Neural progenitor cell (in vitro differentiated cells): Measurements from ENCODE around the gene PLOD1. TPM values are rescaled to one million over a fixed set of nuclear protein-coding genes. Genes with fewer than 3 reads are reported as not detected.

Source experiments
- DNase-seq: peaks from one replicate; pipeline ENCODE4 v3.0.0-alpha.2; 2016; ENCODE audit warnings: low spot score
- H2AFZ ChIP-seq: fragments of 200-600 bp; sonication (generic); replicated peaks from 2 replicates; pipeline ENCODE4 v1.6.1; 2016; ENCODE audit warnings: antibody characterized with exemption
- H3F3A ChIP-seq: fragments of 200-600 bp; sonication (generic); 2 replicates; pipeline ENCODE4 v1.6.1; 2016; ENCODE audit warnings: antibody characterized with exemption, low read depth
- H3K27ac ChIP-seq: fragments of 200-600 bp; sonication (generic); 2 replicates; pipeline ENCODE4 v1.5.1; 2016; ENCODE audit warnings: mild to moderate bottlenecking
- H3K27me3 ChIP-seq: fragments of 200-600 bp; sonication (generic); 2 replicates; pipeline ENCODE4 v1.6.1; 2016; ENCODE audit warnings: mild to moderate bottlenecking, moderate library complexity
- H3K36me3 ChIP-seq: fragments of 200-600 bp; sonication (generic); 2 replicates; pipeline ENCODE4 v1.5.1; 2016
- H3K4me1 ChIP-seq: fragments of 200-600 bp; sonication (generic); 2 replicates; pipeline ENCODE4 v1.6.1; 2016; ENCODE audit warnings: mixed run types
- H3K4me2 ChIP-seq: fragments of 200-600 bp; sonication (generic); 2 replicates; pipeline ENCODE4 v1.6.1; 2016
- H3K4me3 ChIP-seq: fragments of 200-600 bp; sonication (generic); 2 replicates; pipeline ENCODE4 v1.5.1; 2016
- H3K79me2 ChIP-seq: fragments of 200-600 bp; sonication (generic); 2 replicates; pipeline ENCODE4 v1.6.1; 2016; ENCODE audit warnings: low read depth
- H3K9ac ChIP-seq: fragments of 200-600 bp; sonication (generic); 2 replicates; pipeline ENCODE4 v1.6.1; 2016
- H3K9me3 ChIP-seq: fragments of 200-600 bp; sonication (generic); 2 replicates; pipeline ENCODE4 v1.5.1; 2016; ENCODE audit warnings: low read depth
- H4K20me1 ChIP-seq: fragments of 200-600 bp; sonication (generic); 2 replicates; pipeline ENCODE4 v1.6.1; 2016; ENCODE audit warnings: low read depth
- H3K27ac Mint-ChIP-seq: 3 replicates; pipeline ENCODE4 v1.8.0; 2021; ENCODE audit warnings: mixed read lengths
- H3K27me3 Mint-ChIP-seq: 2 replicates; pipeline ENCODE4 v1.8.0; 2022; ENCODE audit warnings: low read depth, mild to moderate bottlenecking, inconsistent platforms, moderate library complexity, mixed read lengths; ENCODE audit not compliant: insufficient read depth
- H3K36me3 Mint-ChIP-seq: 3 replicates; pipeline ENCODE4 v1.8.0; 2021; ENCODE audit warnings: mixed read lengths
- H3K4me1 Mint-ChIP-seq: 3 replicates; pipeline ENCODE4 v1.8.0; 2021; ENCODE audit warnings: mixed read lengths
- H3K4me3 Mint-ChIP-seq: 3 replicates; pipeline ENCODE4 v1.8.0; 2021; ENCODE audit warnings: mild to moderate bottlenecking, moderate library complexity, mixed read lengths
- H3K9me3 Mint-ChIP-seq: 3 replicates; pipeline ENCODE4 v1.8.0; 2020; ENCODE audit warnings: mixed read lengths
- EZH2 ChIP-seq: fragments of 200-600 bp; sonication (generic); IDR thresholded peaks from 2 replicates; pipeline ENCODE4 v1.6.1; 2017; ENCODE audit warnings: antibody characterized with exemption, mild to moderate bottlenecking, moderate library complexity
- EZH2phosphoT487 ChIP-seq: fragments of 200-600 bp; sonication (generic); IDR thresholded peaks from 2 replicates; pipeline ENCODE4 v1.6.1; 2017; ENCODE audit warnings: antibody characterized with exemption
- total RNA-seq: library from RNA; depleted of rRNA; stranded (reverse); fragments of >200 nt; gene quantifications from 2 replicates; pipeline ENCODE4 v1.2.3, GENCODE V29; 2015; ENCODE audit warnings: low replicate concordance
- TF ChIP-seq, protein P1 (sequence below): fragments of 200-600 bp; sonication (generic); IDR thresholded peaks from 2 replicates; pipeline ENCODE4 v1.5.1; 2017; ENCODE audit warnings: antibody characterized with exemption, mild to moderate bottlenecking

Gene PLOD1
- total RNA-seq, 1 donor from 2014 or later = 27.2 TPM

DNA sequence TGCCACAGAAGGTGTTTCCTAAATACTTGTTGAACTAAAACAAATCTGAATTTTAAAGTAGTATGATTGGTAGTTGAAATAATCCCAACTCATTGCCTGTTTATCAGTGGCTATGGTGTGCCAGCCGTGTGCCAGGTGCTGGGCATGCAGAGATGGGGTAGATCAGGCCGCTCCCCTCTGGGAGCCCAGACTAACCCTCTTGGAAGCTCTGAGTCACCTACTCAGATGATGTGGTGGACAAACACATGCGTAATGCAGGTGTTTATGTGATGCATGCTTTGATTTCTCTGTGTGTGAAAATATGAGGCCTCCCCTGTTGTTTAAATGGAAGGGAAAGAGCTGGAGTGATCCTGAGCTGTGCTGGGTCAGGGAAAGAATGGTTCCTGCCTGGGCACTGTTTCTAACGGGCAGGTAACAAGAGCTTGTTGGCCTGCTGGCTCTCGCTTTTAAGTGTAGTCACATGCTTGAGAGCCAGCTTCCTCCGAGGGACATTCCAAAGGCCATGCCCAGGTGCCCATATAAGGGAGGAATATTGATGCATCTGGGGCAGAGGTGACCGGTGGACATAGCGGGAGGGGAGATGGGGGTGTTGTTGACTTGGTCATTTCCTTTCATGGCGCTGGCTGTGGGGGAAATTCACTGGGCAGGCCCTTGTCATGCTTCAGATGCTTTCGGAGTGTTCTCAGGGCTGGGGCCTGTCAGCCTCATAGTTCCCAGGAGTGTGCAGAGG lies 56.0 kb downstream of the PLOD1 start:
- H2AFZ ChIP-seq = no peak overlapping the region
- TF ChIP-seq EZH2 (no peak), EZH2phosphoT487 (no peak)
- TF ChIP-seq, protein P1, sequence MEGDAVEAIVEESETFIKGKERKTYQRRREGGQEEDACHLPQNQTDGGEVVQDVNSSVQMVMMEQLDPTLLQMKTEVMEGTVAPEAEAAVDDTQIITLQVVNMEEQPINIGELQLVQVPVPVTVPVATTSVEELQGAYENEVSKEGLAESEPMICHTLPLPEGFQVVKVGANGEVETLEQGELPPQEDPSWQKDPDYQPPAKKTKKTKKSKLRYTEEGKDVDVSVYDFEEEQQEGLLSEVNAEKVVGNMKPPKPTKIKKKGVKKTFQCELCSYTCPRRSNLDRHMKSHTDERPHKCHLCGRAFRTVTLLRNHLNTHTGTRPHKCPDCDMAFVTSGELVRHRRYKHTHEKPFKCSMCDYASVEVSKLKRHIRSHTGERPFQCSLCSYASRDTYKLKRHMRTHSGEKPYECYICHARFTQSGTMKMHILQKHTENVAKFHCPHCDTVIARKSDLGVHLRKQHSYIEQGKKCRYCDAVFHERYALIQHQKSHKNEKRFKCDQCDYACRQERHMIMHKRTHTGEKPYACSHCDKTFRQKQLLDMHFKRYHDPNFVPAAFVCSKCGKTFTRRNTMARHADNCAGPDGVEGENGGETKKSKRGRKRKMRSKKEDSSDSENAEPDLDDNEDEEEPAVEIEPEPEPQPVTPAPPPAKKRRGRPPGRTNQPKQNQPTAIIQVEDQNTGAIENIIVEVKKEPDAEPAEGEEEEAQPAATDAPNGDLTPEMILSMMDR = no peak
- H4K20me1 ChIP-seq = no peaks in the 10 kb centered on the region
- no peak overlapping the region for H3K27ac ChIP-seq
- no peak for DNase-seq
- no peaks in the 10 kb centered on the region for H3K9me3 ChIP-seq
- H3K36me3 ChIP-seq = peaks cover 3% of the 10 kb centered on the region
- H3K4me2 ChIP-seq = no peak overlapping the region
- H3F3A ChIP-seq = no peaks in the 10 kb centered on the region
- Mint-ChIP-seq H3K27me3 (peaks cover 2% of the 10 kb centered on the region), H3K4me3 (no peak overlapping the region), H3K36me3 (peaks cover 26% of the 10 kb centered on the region), H3K4me1 (peaks cover 3% of the 10 kb centered on the region), H3K9me3 (no peaks in the 10 kb centered on the region), H3K27ac (no peak overlapping the region)
- H3K79me2 ChIP-seq = peaks cover 23% of the 10 kb centered on the region
- H3K9ac ChIP-seq = no peak overlapping the region
- no peaks in the 10 kb centered on the region for H3K27me3 ChIP-seq
- H3K4me3 ChIP-seq = no peak overlapping the region
- H3K4me1 ChIP-seq = no peaks in the 10 kb centered on the region

DNA sequence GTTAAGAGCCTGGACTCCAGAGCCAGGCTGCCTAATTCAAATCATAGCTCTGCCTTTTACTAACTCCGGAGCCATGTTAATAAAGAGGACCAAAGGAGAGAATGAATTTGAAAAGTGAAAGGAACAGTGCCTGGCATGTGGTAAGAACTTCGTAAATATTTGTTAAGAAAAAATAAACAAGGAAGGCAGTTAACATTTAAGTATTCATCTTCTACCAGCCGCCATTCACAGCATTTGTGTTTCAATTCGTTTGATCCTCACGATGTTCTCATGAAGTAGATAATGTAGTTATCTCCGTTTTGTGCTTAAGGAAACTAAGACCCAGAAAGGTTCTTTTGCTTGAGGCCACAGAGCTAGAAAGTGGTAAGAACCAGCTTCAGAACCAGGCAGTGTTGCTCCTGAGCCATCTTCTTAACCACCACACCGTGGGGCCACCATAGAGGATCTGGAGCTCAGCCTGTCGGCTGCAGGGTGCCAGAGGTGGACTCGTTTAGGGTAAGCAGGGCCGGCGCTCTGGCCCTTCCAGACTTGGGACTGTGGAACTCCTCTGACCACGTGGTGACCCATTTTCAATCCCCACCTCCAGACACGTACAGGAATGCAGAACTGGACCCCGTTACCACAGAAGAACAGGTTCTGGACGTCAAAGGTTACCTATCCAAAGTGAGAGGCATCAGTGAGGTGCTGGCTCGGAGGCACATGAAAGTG lies 57.6 kb downstream of the PLOD1 start:
- Mint-ChIP-seq H3K27me3 (peaks cover 4% of the 10 kb centered on the region), H3K9me3 (no peaks in the 10 kb centered on the region), H3K27ac (no peak overlapping the region), H3K36me3 (peaks cover 36% of the 10 kb centered on the region), H3K4me1 (no peaks in the 10 kb centered on the region), H3K4me3 (no peak overlapping the region)
- TF ChIP-seq EZH2 = no peak
- TF ChIP-seq, protein P1 = no peak
- no peak for TF ChIP-seq EZH2phosphoT487
- Histone ChIP-seq H3K9ac (no peak overlapping the region), H3K36me3 (peaks cover 3% of the 10 kb centered on the region), H3F3A (no peaks in the 10 kb centered on the region), H4K20me1 (no peaks in the 10 kb centered on the region), H3K4me3 (no peak overlapping the region), H3K27me3 (no peaks in the 10 kb centered on the region), H3K4me2 (no peak overlapping the region), H3K4me1 (no peaks in the 10 kb centered on the region), H3K27ac (no peak overlapping the region), H3K9me3 (no peaks in the 10 kb centered on the region), H3K79me2 (peaks cover 12% of the 10 kb centered on the region), H2AFZ (no peak overlapping the region)
- DNase-seq = no peak

DNA sequence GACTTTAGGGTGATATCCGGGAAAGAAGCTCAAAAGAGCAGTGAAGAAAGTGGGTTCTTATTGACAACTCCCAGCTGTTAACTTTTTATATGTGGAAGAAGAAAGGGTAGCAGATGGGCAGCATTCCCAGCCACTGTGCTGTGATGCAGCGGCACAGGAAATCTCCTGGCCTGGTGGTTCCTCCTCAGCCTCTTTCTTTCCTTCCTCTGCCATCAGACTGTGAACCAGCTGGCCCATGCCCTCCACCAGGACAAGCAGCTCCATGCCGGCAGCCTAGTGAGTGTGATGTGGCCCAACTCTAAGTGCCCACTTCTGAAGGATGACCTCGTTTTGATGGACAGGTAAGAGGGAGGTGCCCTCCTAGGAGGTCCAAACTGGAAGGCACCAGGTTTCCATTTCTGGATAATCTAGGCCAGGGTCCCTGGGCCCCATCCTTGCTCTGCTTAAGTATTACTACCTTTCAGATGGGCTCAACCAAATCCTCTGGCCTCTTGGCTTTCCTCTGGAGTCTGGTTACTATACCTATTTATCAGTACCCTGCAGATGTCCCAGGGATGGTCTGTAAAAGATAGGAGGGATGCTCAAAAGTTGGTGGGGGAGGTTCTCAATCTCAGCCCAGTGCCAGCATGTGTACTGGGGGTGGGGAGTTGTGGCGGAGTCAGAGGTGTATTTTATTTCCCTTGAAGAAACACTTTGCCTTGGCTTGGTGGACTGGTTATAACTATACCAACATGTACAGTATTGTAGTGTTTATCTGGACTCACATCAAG lies 62.7 kb downstream of the PLOD1 start:
- Histone ChIP-seq H3K4me2 (no peak overlapping the region), H2AFZ (no peak overlapping the region), H3K9ac (no peak overlapping the region), H3F3A (peaks cover 7% of the 10 kb centered on the region), H3K9me3 (no peaks in the 10 kb centered on the region), H3K36me3 (peaks cover 3% of the 10 kb centered on the region), H3K79me2 (no peaks in the 10 kb centered on the region), H4K20me1 (no peaks in the 10 kb centered on the region), H3K27ac (no peak overlapping the region), H3K27me3 (no peaks in the 10 kb centered on the region), H3K4me3 (no peak overlapping the region), H3K4me1 (no peaks in the 10 kb centered on the region)
- Mint-ChIP-seq H3K36me3 (peaks cover 32% of the 10 kb centered on the region), H3K4me3 (no peak overlapping the region), H3K27me3 (peaks cover 2% of the 10 kb centered on the region), H3K4me1 (no peaks in the 10 kb centered on the region), H3K27ac (no peak overlapping the region), H3K9me3 (no peaks in the 10 kb centered on the region)
- TF ChIP-seq EZH2 (no peak), EZH2phosphoT487 (no peak)
- TF ChIP-seq, protein P1 = no peak
- no peak for DNase-seq
